AG09309 (cell line): ENCODE data around the gene TNFSF15.
"Not testable (repeated sequence)": the region's sequence is repeated elsewhere in the genome, so short reads cannot be mapped to it uniquely, and the experiment has no call there.

Experiments
- DNase-seq: peaks from one replicate; pipeline ENCODE4 v3.0.0-alpha.2; 2010; ENCODE audit warnings: low read depth
- H3K4me3 ChIP-seq: 2 replicates; pipeline ENCODE4 v1.5.1; 2011; ENCODE audit warnings: mild to moderate bottlenecking, low read depth, low read length, moderate library complexity; ENCODE audit not compliant: control insufficient read depth
- CTCF ChIP-seq: IDR thresholded peaks from 2 replicates; pipeline ENCODE4 v1.5.1; 2011; ENCODE audit warnings: mild to moderate bottlenecking, low read depth, low read length, inconsistent platforms; ENCODE audit not compliant: insufficient read depth, control insufficient read depth; ENCODE audit errors: missing control alignments

Gene TNFSF15

GRCh38 chr9:114746591-114747346 lies 59.1 kb downstream of the TNFSF15 start:
- peak; percentile 67 for DNase-seq
- TF ChIP-seq CTCF: no peak
- H3K4me3 ChIP-seq: no peak overlapping the region

- no peak for TF ChIP-seq CTCF
- no peak for DNase-seq
- no peak overlapping the region for H3K4me3 ChIP-seq
Measured at GRCh38 chr9:114745879-114746550, 59.8 kb downstream of the TNFSF15 start.

- no peak for TF ChIP-seq CTCF
- DNase-seq: no peak
Measured at GRCh38 chr9:114745108-114745848, 60.6 kb downstream of the TNFSF15 start.

GRCh38 chr9:114743446-114743845 lies 62.4 kb downstream of the TNFSF15 start:
- no peak for TF ChIP-seq CTCF
- no peak for DNase-seq

More at GRCh38 chr9:114745108-114745848, 60.6 kb downstream of the TNFSF15 start:
- H3K4me3 ChIP-seq: no peak overlapping the region

GRCh38 chr9:114742947-114743346 lies 62.9 kb downstream of the TNFSF15 start:
- no peak for TF ChIP-seq CTCF
- no peak for DNase-seq
- no peak overlapping the region for H3K4me3 ChIP-seq

More at GRCh38 chr9:114743446-114743845, 62.4 kb downstream of the TNFSF15 start:
- H3K4me3 ChIP-seq: no peak overlapping the region

- H3K4me3 ChIP-seq, DNase-seq: not testable (repeated sequence)
Measured at GRCh38 chr9:114741521-114741920, 64.3 kb downstream of the TNFSF15 start.
